Activated naive CD4-positive, alpha-beta T cell treated with Interleukin-2 at 50 U/mL for 16 hours (primary cell): ENCODE measurements around the gene HECTD4.

Experiments used
- DNase-seq: peaks from one replicate; pipeline ENCODE4 v3.0.0-alpha.2; 2020

HECTD4 gene

GRCh38 chr12:112196196-112196875 lies 185.9 kb downstream of the HECTD4 start:
- no peak for DNase-seq

GRCh38 chr12:112194601-112195247 lies 187.5 kb downstream of the HECTD4 start:
- DNase-seq, result no peak

GRCh38 chr12:112192475-112192874 lies 189.8 kb downstream of the HECTD4 start:
- no peak for DNase-seq

- no peak for DNase-seq
These were observed 190.3 kb downstream of the HECTD4 start for GRCh38 chr12:112191840-112192321.

- DNase-seq, result no peak
These were observed 191.0 kb downstream of the HECTD4 start for GRCh38 chr12:112191201-112191600.

GRCh38 chr12:112190231-112191025 lies 191.8 kb downstream of the HECTD4 start:
- DNase-seq, result no peak

GRCh38 chr12:112188130-112188830 lies 194.0 kb downstream of the HECTD4 start:
- no peak for DNase-seq

GRCh38 chr12:112185093-112185923 lies 196.9 kb downstream of the HECTD4 start:
- DNase-seq, result no peak

- no peak for DNase-seq
These were observed 198.0 kb downstream of the HECTD4 start for GRCh38 chr12:112184056-112184887.

- no peak for DNase-seq
These were observed 198.8 kb downstream of the HECTD4 start for GRCh38 chr12:112183141-112184021.

GRCh38 chr12:112182499-112182898 lies 199.7 kb downstream of the HECTD4 start:
- no peak for DNase-seq

- no peak for DNase-seq
These were observed 201.8 kb downstream of the HECTD4 start for GRCh38 chr12:112180422-112180821.

GRCh38 chr12:112179916-112180315 lies 202.3 kb downstream of the HECTD4 start:
- no peak for DNase-seq

- DNase-seq, result no peak
These were observed 202.9 kb downstream of the HECTD4 start for GRCh38 chr12:112179341-112179740.

- no peak for DNase-seq
These were observed 203.4 kb downstream of the HECTD4 start for GRCh38 chr12:112178796-112179195.

- no peak for DNase-seq
These were observed 205.8 kb downstream of the HECTD4 start for GRCh38 chr12:112176321-112177010.

GRCh38 chr12:112175361-112176155 lies 206.7 kb downstream of the HECTD4 start:
- no peak for DNase-seq

- DNase-seq, result no peak
These were observed 209.5 kb downstream of the HECTD4 start for GRCh38 chr12:112172556-112173324.
